Measurements from ENCODE around the gene GUSB. TPM values are rescaled to one million over a fixed set of nuclear protein-coding genes. Genes with fewer than 3 reads are reported as not detected.
"Not testable (repeated sequence)": the region's sequence is repeated elsewhere in the genome, so short reads cannot be mapped to it uniquely, and the experiment has no call there.

Gene GUSB
- total and polyA plus RNA-seq, 9 of the 15 experiments (the other 6 are each of a cell fraction or from before 2014, with no cell fraction given): 22.7 to 102 (median 60.1) TPM

- intact Hi-C loops (cut with micrococcal nuclease): no loop called here
- Histone ChIP-seq H3K27me3 (ENCODE audit: control insufficient read depth in 2 of 2, insufficient read depth in 2 of 2, low read length in 2 of 2) (no peaks in the 10 kb centered on the region), H2AFZ (ENCODE audit: low read depth, low read length) (no peak overlapping the region), H3K4me2 (ENCODE audit: insufficient read depth, low read length) (no peak overlapping the region), H3K4me1 (replicated peaks in 1 of 2; ENCODE audit: control insufficient read depth in 2 of 2, insufficient read depth in 2 of 2, low read length in 2 of 2) (no peaks in the 10 kb centered on the region), H3K36me3 (ENCODE audit: control insufficient read depth, insufficient read depth, low read length) (peaks cover 2% of the 10 kb centered on the region; the same call in 1 of the 3 replicates), H3K9ac (ENCODE audit: insufficient read depth in 1 of 2, low read depth in 2 of 2, low read length in 2 of 2) (no peak overlapping the region), H3K27ac (ENCODE audit: extremely low read depth, low read depth, low read length) (no peak overlapping the region), H3K9me1 (ENCODE audit: control insufficient read depth, insufficient read depth, low read length) (no peaks in the 10 kb centered on the region), H3K79me2 (ENCODE audit: control insufficient read depth, insufficient read depth, low read length) (no peaks in the 10 kb centered on the region; the same call in 2 of the 3 replicates), H3K9me3 (replicated peaks; ENCODE audit: control insufficient read depth, insufficient read depth, low read depth, low read length) (no peaks in the 10 kb centered on the region), H3K4me3 (no peak overlapping the region), H4K20me1 (replicated peaks; ENCODE audit: control insufficient read depth, insufficient read depth, low read length) (no peaks in the 10 kb centered on the region)
- 71% methylated on average over 4 of the region's 4 CpGs for WGBS (ENCODE audit: insufficient coverage, low coverage, missing lambda C conversion rate)
- CTCF ChIA-PET (ENCODE audit: low intra/inter-chr PET ratio): no interaction called here
- TF ChIP-seq ATF3 (IDR thresholded peaks at IDR 0.05) (peak; percentile 72), ATF3 (CRISPR knock-in tag; conservative IDR thresholded peaks at IDR 0.05) (no peak), TBP (optimal IDR thresholded peaks at IDR 0.05; ENCODE audit: low read depth, low read length) (no peak), RFX1 (IDR thresholded peaks at IDR 0.05) (peak; percentile 76), ADNP (tag; IDR thresholded peaks at IDR 0.05) (no peak), FOSL1 (tag; conservative IDR thresholded peaks at IDR 0.05) (peak; percentile 57), CEBPG (CRISPR knock-in tag; IDR thresholded peaks at IDR 0.05) (peak; percentile 44; the same call in 1 of the 2 replicates), CEBPG (tag; conservative IDR thresholded peaks at IDR 0.05 in 1 of 2, IDR thresholded peaks at IDR 0.05 in 1 of 2) (peak in 1 of 2 experiments; percentile 90; a peak in 2 of 4 replicates), ZNF695 (CRISPR knock-in tag; IDR thresholded peaks at IDR 0.05) (no peak), IRF9 (tag; IDR thresholded peaks at IDR 0.05) (0 out of 2 replicates have a peak, but pooled peaks have one; percentile 12), ZSCAN32 (CRISPR knock-in tag; IDR thresholded peaks at IDR 0.05) (no peak), GABPA (tag; conservative IDR thresholded peaks at IDR 0.05; ENCODE audit: low read depth) (no peak), JUND (IDR thresholded peaks at IDR 0.05; ENCODE audit: borderline replicate concordance, low read depth, low read length) (peak; percentile 52; the same call in 1 of the 2 replicates), JUND (tag; IDR thresholded peaks at IDR 0.05; ENCODE audit: borderline replicate concordance, low read depth, low read length) (no peak), CEBPB (tag; IDR thresholded peaks at IDR 0.05) (peak; percentile 53; the same call in 1 of the 2 replicates), FOXJ3 (CRISPR knock-in tag; IDR thresholded peaks at IDR 0.05) (no peak)
- no peak for FAIRE-seq
- POLR2A ChIA-PET: no interaction called here
- no peak for ATAC-seq
- DNase-seq (ENCODE audit: extremely low read depth in 1 of 4, low spot score in 3 of 4): no peak
- in situ Hi-C loops (cut with MboI): no loop called here
- no TSS peak for BruUV-seq (replicated peaks)
These were observed 35.1 kb downstream of the GUSB start for GRCh38 chr7:65946904-65947303.

- H2AFZ ChIP-seq (ENCODE audit: low read depth, low read length); H3K4me3 ChIP-seq; in situ Hi-C loops (cut with MboI); H3K79me2 ChIP-seq (ENCODE audit: control insufficient read depth, insufficient read depth, low read length); BruUV-seq (replicated peaks); H3K9ac ChIP-seq (ENCODE audit: insufficient read depth in 1 of 2, low read depth in 2 of 2, low read length in 2 of 2); ATAC-seq; POLR2A ChIA-PET; H3K4me2 ChIP-seq (ENCODE audit: insufficient read depth, low read length); H3K9me3 ChIP-seq (replicated peaks; ENCODE audit: control insufficient read depth, insufficient read depth, low read depth, low read length); H3K27ac ChIP-seq (ENCODE audit: extremely low read depth, low read depth, low read length); H3K4me1 ChIP-seq (replicated peaks in 1 of 2; ENCODE audit: control insufficient read depth in 2 of 2, insufficient read depth in 2 of 2, low read length in 2 of 2); intact Hi-C loops (cut with micrococcal nuclease); H3K27me3 ChIP-seq (ENCODE audit: control insufficient read depth in 2 of 2, insufficient read depth in 2 of 2, low read length in 2 of 2); H4K20me1 ChIP-seq (replicated peaks; ENCODE audit: control insufficient read depth, insufficient read depth, low read length); DNase-seq (ENCODE audit: extremely low read depth in 1 of 4, low spot score in 3 of 4); CTCF ChIA-PET (ENCODE audit: low intra/inter-chr PET ratio); H3K36me3 ChIP-seq (ENCODE audit: control insufficient read depth, insufficient read depth, low read length); H3K9me1 ChIP-seq (ENCODE audit: control insufficient read depth, insufficient read depth, low read length): not testable (repeated sequence)
- 75% methylated on average over 1 of the region's 5 CpGs for WGBS (ENCODE audit: insufficient coverage, low coverage, missing lambda C conversion rate)
- FAIRE-seq: peak; percentile 15
These were observed 36.2 kb downstream of the GUSB start for GRCh38 chr7:65945787-65946186.

Measured in K562 (cell line).